Vagina (tissue), 2 donors: ENCODE results near the gene THAP6.

Experiments
- CTCF ChIP-seq, 3 experiments: fragments of 450-650 bp in 2 of 3; fragments of 200-600 bp in 1 of 3; sonication (generic) in 1 of 3; IDR thresholded peaks; one replicate each; pipeline ENCODE4 v1.5.1; 2017 to 2019; ENCODE audit warnings: antibody characterized with exemption in 3 of 3, mild to moderate bottlenecking in 2 of 3, moderate library complexity in 2 of 3
- POLR2A ChIP-seq, 2 donors: fragments of 450-650 bp; IDR thresholded peaks; one replicate each; pipeline ENCODE4 v1.6.1; 2017; ENCODE audit warnings: antibody characterized with exemption in 2 of 2, mild to moderate bottlenecking in 2 of 2, moderate library complexity in 2 of 2
- POLR2AphosphoS5 ChIP-seq, 2 donors: sonication (generic); formaldehyde crosslinking; IDR thresholded peaks; one replicate each; pipeline ENCODE4 v1.9.0; 2017; ENCODE audit warnings: antibody characterized with exemption in 2 of 2, mild to moderate bottlenecking in 2 of 2, low read depth in 1 of 2; ENCODE audit not compliant: insufficient read depth in 1 of 2

- no peak for TF ChIP-seq POLR2A (IDR thresholded peaks at IDR 0.05)
- no peak for TF ChIP-seq CTCF (IDR thresholded peaks at IDR 0.05)
- no peak for TF ChIP-seq POLR2AphosphoS5 (IDR thresholded peaks at IDR 0.05; ENCODE audit: insufficient read depth in 1 of 2, low read depth in 1 of 2)
These were observed 38.2 kb downstream of the THAP6 start for GRCh38 chr4:75552452-75552851.
